ENCODE results near the gene TXNRD1. TPM values are rescaled to one million over a fixed set of nuclear protein-coding genes. Genes with fewer than 3 reads are reported as not detected.

TXNRD1 gene
- total RNA-seq, 6 experiments from 2014 or later: 40.3 to 153 (median 74.5) TPM

GRCh38 chr12:104234926-104235499, 19.4 kb downstream of the TXNRD1 start:
- no peak for ATAC-seq
- no peaks in the 10 kb centered on the region for H3K27me3 ChIP-seq
- TF ChIP-seq POLR2A (IDR thresholded peaks at IDR 0.05) (no peak), CTCF (IDR thresholded peaks at IDR 0.05) (no peak)
- H3K36me3 ChIP-seq: no peaks in the 10 kb centered on the region
- no peaks in the 10 kb centered on the region for H3K4me1 ChIP-seq
- no peak overlapping the region for H3K4me3 ChIP-seq
- DNase-seq: no peak
- 93% methylated on average over 7 of the region's 7 CpGs for WGBS (ENCODE audit: insufficient coverage, low coverage, low lambda C conversion rate, missing lambda C conversion rate)
- peaks cover 0 to 16% (median 0%) of the 10 kb centered on the region in 4 donors for H3K9me3 ChIP-seq
- no peak overlapping the region for H3K27ac ChIP-seq
- intact Hi-C loops (cut with DNase I): no loop called here

- Histone ChIP-seq H3K27me3 (no peaks in the 10 kb centered on the region), H3K36me3 (no peaks in the 10 kb centered on the region), H3K9me3 (peaks cover 0 to 16% (median 0%) of the 10 kb centered on the region in 4 donors), H3K4me1 (no peaks in the 10 kb centered on the region), H3K4me3 (no peak overlapping the region), H3K27ac (no peak overlapping the region)
- ATAC-seq (no peak), DNase-seq (no peak)
- WGBS (ENCODE audit: insufficient coverage, low coverage, low lambda C conversion rate, missing lambda C conversion rate): 84% methylated on average over 8 of the region's 8 CpGs
- intact Hi-C loops (cut with DNase I): no loop called here
- TF ChIP-seq CTCF (IDR thresholded peaks at IDR 0.05) (no peak), POLR2A (IDR thresholded peaks at IDR 0.05) (no peak)
These were observed 22.4 kb downstream of the TXNRD1 start for GRCh38 chr12:104237930-104238329.

GRCh38 chr12:104242546-104243206, 27.1 kb downstream of the TXNRD1 start:
- no peak for ATAC-seq
- TF ChIP-seq POLR2A (IDR thresholded peaks at IDR 0.05) (no peak), CTCF (IDR thresholded peaks at IDR 0.05) (no peak)
- H3K9me3 ChIP-seq: no peaks in the 10 kb centered on the region
- intact Hi-C loops (cut with DNase I): no loop called here
- H3K4me1 ChIP-seq: no peaks in the 10 kb centered on the region
- 77% methylated on average over 3 of the region's 3 CpGs for WGBS (ENCODE audit: insufficient coverage, low coverage, low lambda C conversion rate, missing lambda C conversion rate)
- H3K27ac ChIP-seq: no peak overlapping the region
- no peaks in the 10 kb centered on the region for H3K27me3 ChIP-seq
- no peaks in the 10 kb centered on the region for H3K36me3 ChIP-seq
- no peak for DNase-seq
- H3K4me3 ChIP-seq: no peak overlapping the region

GRCh38 chr12:104243551-104243950, 28.0 kb downstream of the TXNRD1 start:
- ATAC-seq (no peak), DNase-seq (no peak)
- TF ChIP-seq POLR2A (IDR thresholded peaks at IDR 0.05) (no peak), CTCF (IDR thresholded peaks at IDR 0.05) (no peak)
- Histone ChIP-seq H3K36me3 (no peaks in the 10 kb centered on the region), H3K9me3 (no peaks in the 10 kb centered on the region), H3K27ac (no peak overlapping the region), H3K4me3 (no peak overlapping the region), H3K27me3 (no peaks in the 10 kb centered on the region), H3K4me1 (no peaks in the 10 kb centered on the region)
- 50% methylated on average over 3 of the region's 4 CpGs for WGBS (ENCODE audit: insufficient coverage, low coverage, low lambda C conversion rate, missing lambda C conversion rate)
- intact Hi-C loops (cut with DNase I): no loop called here

Data from right lobe of liver (tissue), 6 donors.